Colonic mucosa (tissue), 4 donors: ENCODE data around the gene TYMP. TPM values are rescaled to one million over a fixed set of nuclear protein-coding genes. Genes with fewer than 3 reads are reported as not detected.
A peak's percentile ranks its signal among the peaks of the same experiment; 100 is the strongest.

Source experiments
- DNase-seq: peaks from one replicate; pipeline ENCODE4 v3.0.0-alpha.2; 2020
- H3K27ac ChIP-seq: fragments of 200-600 bp; one replicate; pipeline ENCODE4 v1.8.0; 2021
- H3K27me3 ChIP-seq: fragments of 200-600 bp; one replicate; pipeline ENCODE4 v1.8.0; 2021
- H3K36me3 ChIP-seq: fragments of 200-600 bp; one replicate; pipeline ENCODE4 v1.8.0; 2021
- H3K4me1 ChIP-seq: fragments of 200-600 bp; one replicate; pipeline ENCODE4 v1.8.0; 2021; ENCODE audit warnings: mild to moderate bottlenecking
- H3K4me3 ChIP-seq: fragments of 200-600 bp; one replicate; pipeline ENCODE4 v1.8.0; 2021
- H3K9ac ChIP-seq, 2 donors: one replicate each; pipeline ENCODE4 v1.7.0; 2013; ENCODE audit warnings: control low read depth in 2 of 2, low read depth in 2 of 2, low read length in 2 of 2
- H3K9me3 ChIP-seq: fragments of 200-600 bp; one replicate; pipeline ENCODE4 v1.8.0; 2021
- intact Hi-C: fragments of 100-400 bp; cut with DNase I; formaldehyde crosslinking; loops from one replicate; pipeline ENCODE4 v1.14.1; 2022
- total RNA-seq, 2 donors: library from RNA; stranded (reverse); fragmentation: NEBNext Ultra II Directional in 1 of 2; extraction: Animal tissue kit (Norgen Biotek cat#: 25700) in 1 of 2; gene quantifications; one replicate each; pipeline ENCODE4 v1.2.1, GENCODE V29; 2021
- TF ChIP-seq, protein P1 (sequence below): fragments of 200-600 bp; IDR thresholded peaks from one replicate; pipeline ENCODE4 v1.8.0; 2022; ENCODE audit warnings: antibody characterized with exemption, mild to moderate bottlenecking
- donor health status: healthy.
- donor health status: DM: no; HTN: no; CAD: no.
- donor health status: DM: no; HTN: no; CAD: no.

TYMP gene
- total RNA-seq, 2 donors from 2014 or later = 22.6 to 28.0 TPM

DNA sequence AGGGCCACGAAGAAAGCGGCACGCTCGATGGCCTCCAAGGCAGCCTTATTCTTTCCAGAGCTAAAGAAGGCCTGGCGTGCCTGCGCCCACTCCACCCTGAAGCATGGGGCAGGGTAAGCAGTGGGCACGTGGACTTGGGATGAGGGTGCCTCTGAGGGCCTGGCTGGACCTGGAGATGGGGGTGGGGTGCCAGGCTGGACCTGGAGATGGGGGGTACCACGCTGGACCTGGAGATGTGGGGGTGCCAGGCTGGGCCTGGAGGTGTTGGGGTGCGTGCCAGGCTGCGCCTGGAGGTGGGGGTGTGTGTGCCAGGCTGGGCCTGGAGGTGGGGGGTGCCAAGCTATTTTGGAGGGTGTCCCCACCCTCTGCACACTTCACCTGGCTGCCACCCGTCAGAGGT is 43.2 kb upstream of the TYMP start:
- no peak overlapping the region for H3K4me3 ChIP-seq
- H3K27me3 ChIP-seq = no peaks in the 10 kb centered on the region
- no peaks in the 10 kb centered on the region for H3K9me3 ChIP-seq
- TF ChIP-seq, protein P1, sequence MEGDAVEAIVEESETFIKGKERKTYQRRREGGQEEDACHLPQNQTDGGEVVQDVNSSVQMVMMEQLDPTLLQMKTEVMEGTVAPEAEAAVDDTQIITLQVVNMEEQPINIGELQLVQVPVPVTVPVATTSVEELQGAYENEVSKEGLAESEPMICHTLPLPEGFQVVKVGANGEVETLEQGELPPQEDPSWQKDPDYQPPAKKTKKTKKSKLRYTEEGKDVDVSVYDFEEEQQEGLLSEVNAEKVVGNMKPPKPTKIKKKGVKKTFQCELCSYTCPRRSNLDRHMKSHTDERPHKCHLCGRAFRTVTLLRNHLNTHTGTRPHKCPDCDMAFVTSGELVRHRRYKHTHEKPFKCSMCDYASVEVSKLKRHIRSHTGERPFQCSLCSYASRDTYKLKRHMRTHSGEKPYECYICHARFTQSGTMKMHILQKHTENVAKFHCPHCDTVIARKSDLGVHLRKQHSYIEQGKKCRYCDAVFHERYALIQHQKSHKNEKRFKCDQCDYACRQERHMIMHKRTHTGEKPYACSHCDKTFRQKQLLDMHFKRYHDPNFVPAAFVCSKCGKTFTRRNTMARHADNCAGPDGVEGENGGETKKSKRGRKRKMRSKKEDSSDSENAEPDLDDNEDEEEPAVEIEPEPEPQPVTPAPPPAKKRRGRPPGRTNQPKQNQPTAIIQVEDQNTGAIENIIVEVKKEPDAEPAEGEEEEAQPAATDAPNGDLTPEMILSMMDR = no peak
- DNase-seq = no peak
- intact Hi-C loops = no loop called here
- no peak overlapping the region for H3K27ac ChIP-seq
- no peaks in the 10 kb centered on the region for H3K36me3 ChIP-seq
- H3K9ac ChIP-seq = no peak overlapping the region
- no peaks in the 10 kb centered on the region for H3K4me1 ChIP-seq

DNA sequence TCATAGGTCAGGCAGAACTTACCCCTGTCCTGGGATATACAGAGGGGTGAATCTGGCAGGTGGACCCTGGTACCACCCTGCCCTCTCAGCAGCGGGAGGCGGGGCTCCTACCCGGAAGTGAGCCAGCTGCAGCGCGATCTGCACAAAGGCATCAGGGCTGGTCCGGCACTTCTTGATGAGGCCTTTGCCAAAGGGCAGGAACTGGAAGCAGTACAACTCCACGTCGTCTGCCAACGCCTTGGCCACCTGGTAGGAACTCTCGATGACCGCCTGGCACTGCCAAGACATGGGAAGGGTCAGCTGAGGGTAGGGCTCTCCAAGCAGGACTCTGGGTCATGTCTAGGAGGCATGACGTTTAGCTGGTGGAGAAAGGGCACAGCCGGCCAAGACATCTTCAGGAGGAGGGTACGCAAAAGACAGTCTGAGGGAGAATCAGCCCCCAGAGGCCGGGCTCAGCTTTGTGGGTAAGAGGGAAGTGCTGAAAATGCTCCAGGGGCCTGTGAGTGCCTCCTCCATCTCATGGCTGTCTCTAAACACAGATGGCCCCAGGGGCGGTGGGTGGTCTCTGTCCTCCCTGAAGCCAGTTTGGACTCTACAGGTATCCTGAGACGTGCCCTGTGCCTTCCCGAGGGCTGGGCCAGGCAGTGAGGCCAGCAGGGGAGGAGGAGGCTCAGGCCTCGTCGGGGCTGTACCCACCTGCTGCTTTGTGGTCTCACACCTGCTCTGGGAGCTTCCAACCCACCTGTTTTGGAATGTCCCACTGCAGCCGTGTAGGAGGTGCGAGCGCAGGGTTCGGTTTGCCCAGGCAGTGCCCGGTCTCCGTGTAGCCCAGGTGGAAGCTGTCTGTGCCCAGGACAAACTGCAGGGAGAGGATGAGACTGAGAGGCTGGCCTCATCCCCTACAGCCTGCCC is 41.7 kb upstream of the TYMP start:
- intact Hi-C loops = no loop called here
- no peaks in the 10 kb centered on the region for H3K27me3 ChIP-seq
- H3K27ac ChIP-seq = no peak overlapping the region
- no peaks in the 10 kb centered on the region for H3K36me3 ChIP-seq
- H3K9me3 ChIP-seq = no peaks in the 10 kb centered on the region
- H3K9ac ChIP-seq = no peak overlapping the region
- H3K4me3 ChIP-seq = no peak overlapping the region
- TF ChIP-seq, protein P1 = no peak
- H3K4me1 ChIP-seq = no peaks in the 10 kb centered on the region
- DNase-seq = no peak

DNA sequence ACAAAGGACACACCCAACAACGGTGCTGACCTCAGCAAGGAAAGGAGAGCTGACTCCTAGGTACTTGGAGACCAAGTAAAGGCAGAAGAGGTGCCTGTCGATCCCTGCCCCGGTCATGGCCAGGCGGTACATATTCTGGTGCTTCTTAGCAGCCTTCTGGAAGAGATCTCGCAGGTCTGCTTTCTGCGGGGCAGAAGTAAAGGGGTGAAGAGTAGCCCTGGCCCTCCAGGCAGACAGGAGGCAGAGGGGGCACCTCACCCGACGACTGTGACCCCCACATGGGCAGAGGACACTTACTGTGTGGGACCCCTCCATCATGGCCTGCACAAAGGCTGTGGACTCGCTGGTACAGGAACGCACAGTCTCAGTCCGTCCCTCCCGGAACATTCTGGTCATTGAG is 41.0 kb upstream of the TYMP start:
- H3K4me3 ChIP-seq = no peak overlapping the region
- intact Hi-C loops = no loop called here
- no peaks in the 10 kb centered on the region for H3K27me3 ChIP-seq
- DNase-seq = no peak
- H3K9me3 ChIP-seq = no peaks in the 10 kb centered on the region
- no peaks in the 10 kb centered on the region for H3K36me3 ChIP-seq
- no peak overlapping the region for H3K27ac ChIP-seq
- H3K4me1 ChIP-seq = no peaks in the 10 kb centered on the region
- no peak overlapping the region for H3K9ac ChIP-seq
- TF ChIP-seq, protein P1 = no peak

DNA sequence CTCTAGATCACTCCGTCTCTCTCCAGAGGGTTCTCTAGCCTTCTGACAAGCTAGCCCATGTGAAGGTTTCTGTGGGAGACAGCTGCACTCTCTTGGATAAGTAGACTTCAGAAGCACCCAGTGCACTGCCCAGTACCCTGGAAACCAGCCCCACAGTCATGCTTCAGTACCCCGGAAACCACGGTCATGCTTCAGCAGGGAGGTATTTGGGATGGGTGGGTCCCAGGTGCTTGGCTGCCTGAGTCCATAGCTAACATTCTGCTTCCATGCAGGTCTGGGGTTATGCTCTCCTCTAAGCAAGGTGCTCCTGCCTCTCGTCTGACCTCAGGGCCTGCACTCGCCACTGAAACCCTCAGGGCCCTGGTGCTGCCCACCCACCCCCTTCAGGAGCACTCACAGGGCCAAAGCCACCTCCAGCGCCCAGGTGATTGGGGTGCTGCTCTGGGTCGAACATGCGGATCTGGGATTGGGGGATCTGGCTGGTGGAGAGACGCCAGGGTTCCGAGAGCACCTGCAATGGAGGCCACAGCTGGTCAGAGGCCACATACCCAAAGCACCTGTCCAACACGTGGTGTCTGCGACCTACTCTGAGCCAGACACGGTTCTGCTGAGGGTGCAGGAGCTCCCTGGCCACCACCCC is 40.2 kb upstream of the TYMP start:
- Histone ChIP-seq H3K9me3 (no peaks in the 10 kb centered on the region), H3K27me3 (no peaks in the 10 kb centered on the region), H3K9ac (no peak overlapping the region), H3K4me1 (no peaks in the 10 kb centered on the region), H3K4me3 (no peak overlapping the region), H3K27ac (no peak overlapping the region), H3K36me3 (no peaks in the 10 kb centered on the region)
- intact Hi-C loops = loop anchor here (10.0 kb wide), 1 partner anchor 45 kb away; no protein-coding TSS in a partner anchor
- no peak for DNase-seq
- TF ChIP-seq, protein P1 = no peak

DNA sequence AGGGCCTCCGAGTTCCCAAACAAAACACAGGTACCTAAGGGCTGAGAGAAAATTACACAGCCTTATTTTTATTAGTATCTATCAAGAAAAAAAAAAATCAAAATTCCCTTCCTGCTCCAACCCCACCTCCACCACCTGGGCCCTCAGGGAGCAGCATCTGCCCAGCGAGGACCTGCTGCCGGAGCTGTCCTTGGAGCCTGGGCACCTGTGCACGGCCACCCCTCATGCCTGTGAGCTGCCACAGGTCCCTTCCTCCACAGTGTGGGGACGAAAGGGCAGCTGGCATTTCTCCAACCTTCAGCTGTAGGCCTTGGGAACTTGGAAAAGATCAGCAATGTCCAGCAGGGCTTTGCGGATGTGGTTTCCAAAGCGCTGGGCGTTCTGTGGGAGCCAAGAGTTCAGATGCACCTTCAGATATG is 39.2 kb upstream of the TYMP start:
- Histone ChIP-seq H3K9me3 (no peaks in the 10 kb centered on the region), H3K4me3 (no peak overlapping the region), H3K36me3 (no peaks in the 10 kb centered on the region), H3K4me1 (no peaks in the 10 kb centered on the region), H3K9ac (no peak overlapping the region), H3K27me3 (no peaks in the 10 kb centered on the region), H3K27ac (peak overlapping the region; percentile 47)
- TF ChIP-seq, protein P1 = no peak
- intact Hi-C loops = loop anchor here (10.0 kb wide), 1 partner anchor 46 kb away; no protein-coding TSS in a partner anchor
- DNase-seq = no peak
